Astrocyte of the spinal cord (primary cell): ENCODE measurements around the gene MAML3.
"Not testable (repeated sequence)": the region's sequence is repeated elsewhere in the genome, so short reads cannot be mapped to it uniquely, and the experiment has no call there.

ENCODE experiments used
- DNase-seq: peaks from one replicate; pipeline ENCODE4 v3.0.0; 2011; ENCODE audit warnings: low read depth, low spot score
- H3K4me3 ChIP-seq: 2 replicates; pipeline ENCODE4 v1.5.1; 2011; ENCODE audit warnings: low read depth, mild to moderate bottlenecking, low read length, moderate library complexity
- in situ Hi-C: cut with HindIII; loops from 2 replicates; pipeline ENCODE4 v1.10.0; 2017; ENCODE audit warnings: low sequenced_read_pairs
- TF ChIP-seq, protein P1 (sequence below): IDR thresholded peaks from 2 replicates; pipeline ENCODE4 v1.5.1; 2012; ENCODE audit warnings: low read depth, mild to moderate bottlenecking, low read length, inconsistent platforms

MAML3 gene

DNA sequence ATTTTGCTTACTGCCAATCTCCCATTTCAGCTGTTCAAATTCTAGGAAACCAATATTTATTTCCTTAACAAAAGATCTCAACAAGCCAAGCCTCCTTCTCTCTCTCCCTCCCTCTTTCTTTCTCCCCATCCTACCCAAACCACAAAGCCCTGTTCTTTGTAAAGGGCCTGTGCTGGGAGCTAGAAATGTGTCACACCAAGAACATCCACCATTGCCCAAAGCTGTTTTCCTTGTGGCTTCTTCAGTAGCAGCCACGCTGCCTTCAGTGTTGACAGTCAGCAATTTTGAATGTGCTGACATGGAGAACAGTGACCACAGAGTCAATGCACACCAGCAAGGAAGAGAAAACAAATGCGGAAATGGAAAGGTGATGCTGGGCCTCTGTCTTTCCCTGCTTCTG is 203.0 kb downstream of the MAML3 start:
- H3K4me3 ChIP-seq: no peak overlapping the region
- TF ChIP-seq, protein P1, sequence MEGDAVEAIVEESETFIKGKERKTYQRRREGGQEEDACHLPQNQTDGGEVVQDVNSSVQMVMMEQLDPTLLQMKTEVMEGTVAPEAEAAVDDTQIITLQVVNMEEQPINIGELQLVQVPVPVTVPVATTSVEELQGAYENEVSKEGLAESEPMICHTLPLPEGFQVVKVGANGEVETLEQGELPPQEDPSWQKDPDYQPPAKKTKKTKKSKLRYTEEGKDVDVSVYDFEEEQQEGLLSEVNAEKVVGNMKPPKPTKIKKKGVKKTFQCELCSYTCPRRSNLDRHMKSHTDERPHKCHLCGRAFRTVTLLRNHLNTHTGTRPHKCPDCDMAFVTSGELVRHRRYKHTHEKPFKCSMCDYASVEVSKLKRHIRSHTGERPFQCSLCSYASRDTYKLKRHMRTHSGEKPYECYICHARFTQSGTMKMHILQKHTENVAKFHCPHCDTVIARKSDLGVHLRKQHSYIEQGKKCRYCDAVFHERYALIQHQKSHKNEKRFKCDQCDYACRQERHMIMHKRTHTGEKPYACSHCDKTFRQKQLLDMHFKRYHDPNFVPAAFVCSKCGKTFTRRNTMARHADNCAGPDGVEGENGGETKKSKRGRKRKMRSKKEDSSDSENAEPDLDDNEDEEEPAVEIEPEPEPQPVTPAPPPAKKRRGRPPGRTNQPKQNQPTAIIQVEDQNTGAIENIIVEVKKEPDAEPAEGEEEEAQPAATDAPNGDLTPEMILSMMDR: no peak
- in situ Hi-C loops: no loop called here
- peak; percentile 69 for DNase-seq

DNA sequence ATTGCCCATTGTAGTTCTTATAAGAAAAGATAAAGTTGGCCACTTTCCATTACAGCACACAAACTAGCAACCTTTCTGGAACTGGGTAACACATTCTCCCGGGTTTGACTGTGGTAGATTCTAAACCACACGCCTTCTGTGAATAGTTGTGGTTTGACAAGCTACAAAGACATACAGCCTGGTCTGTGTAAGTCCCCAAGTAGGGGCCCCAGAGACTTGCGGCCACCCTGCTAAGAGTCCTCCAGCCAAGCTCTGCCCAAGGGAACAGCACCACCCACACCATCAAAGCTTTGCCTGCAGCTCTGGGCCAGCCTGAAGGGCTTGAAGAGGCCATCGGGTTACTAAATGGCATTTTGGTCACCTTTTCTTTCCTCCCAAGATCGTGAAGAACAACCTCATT is 203.4 kb downstream of the MAML3 start:
- in situ Hi-C loops: no loop called here
- TF ChIP-seq, protein P1: no peak
- no peak overlapping the region for H3K4me3 ChIP-seq
- DNase-seq: peak; percentile 80

DNA sequence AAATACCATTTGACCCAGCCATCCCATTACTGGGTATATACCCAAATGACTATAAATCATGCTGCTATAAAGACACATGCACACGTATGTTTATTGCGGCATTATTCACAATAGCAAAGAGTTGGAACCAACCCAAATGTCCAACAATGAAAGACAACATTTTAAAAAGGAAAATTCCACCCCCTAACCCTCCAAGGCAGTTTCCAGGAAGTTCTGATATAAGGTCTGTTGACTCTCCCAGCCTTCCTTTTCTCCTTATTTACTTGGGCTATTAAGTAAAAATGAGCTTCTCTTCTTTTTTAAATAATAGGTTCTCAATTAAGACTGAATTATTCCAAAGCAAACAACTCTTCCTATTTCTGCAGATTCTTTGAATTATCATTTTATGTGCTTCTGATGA is 209.1 kb downstream of the MAML3 start:
- DNase-seq, in situ Hi-C loops: not testable (repeated sequence)

DNA sequence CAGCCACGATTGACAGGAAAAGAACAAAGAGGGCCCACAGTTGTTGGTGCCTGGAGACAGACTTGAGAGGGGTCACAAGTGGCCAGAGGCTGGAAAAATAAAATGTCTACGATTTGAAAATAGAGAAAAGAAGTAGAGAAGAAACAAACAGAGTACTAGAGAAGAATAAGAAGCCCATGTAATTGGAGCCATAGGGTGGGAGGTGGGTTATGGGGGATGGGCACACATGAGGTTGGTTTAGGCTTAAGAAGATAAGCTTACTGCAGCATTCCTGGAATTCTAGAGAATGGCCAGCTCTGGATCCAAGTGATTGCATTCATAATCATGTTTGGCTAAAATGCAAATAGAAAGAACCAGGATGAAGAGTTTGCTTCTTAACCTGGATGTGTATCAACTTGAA is 210.7 kb downstream of the MAML3 start:
- TF ChIP-seq, protein P1: no peak

More for the DNA sequence above, 209.1 kb downstream of the MAML3 start:
- H3K4me3 ChIP-seq: not testable (repeated sequence)

DNA sequence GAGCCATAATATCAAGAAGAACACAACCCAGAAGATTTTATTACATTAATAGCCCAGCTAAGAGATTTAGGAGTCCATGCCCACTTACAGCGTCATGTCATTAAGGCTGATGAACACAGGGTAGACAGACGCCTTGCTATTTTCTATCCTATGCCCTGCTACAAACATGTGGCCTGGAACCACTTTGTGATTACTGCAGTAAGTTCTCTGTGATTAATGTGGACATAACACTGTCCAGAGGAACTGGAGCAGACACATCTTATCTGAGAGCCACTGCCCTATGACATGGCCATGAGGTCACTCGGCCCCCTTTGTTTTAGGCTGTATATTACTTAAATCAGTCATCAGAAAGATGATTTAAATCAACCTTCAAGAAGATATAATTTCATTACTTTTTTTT is 211.7 kb downstream of the MAML3 start:
- no peak overlapping the region for H3K4me3 ChIP-seq
- TF ChIP-seq, protein P1: no peak
- in situ Hi-C loops: no loop called here
- no peak for DNase-seq

More for the DNA sequence above, 210.7 kb downstream of the MAML3 start:
- DNase-seq: no peak
- in situ Hi-C loops: no loop called here
- no peak overlapping the region for H3K4me3 ChIP-seq

DNA sequence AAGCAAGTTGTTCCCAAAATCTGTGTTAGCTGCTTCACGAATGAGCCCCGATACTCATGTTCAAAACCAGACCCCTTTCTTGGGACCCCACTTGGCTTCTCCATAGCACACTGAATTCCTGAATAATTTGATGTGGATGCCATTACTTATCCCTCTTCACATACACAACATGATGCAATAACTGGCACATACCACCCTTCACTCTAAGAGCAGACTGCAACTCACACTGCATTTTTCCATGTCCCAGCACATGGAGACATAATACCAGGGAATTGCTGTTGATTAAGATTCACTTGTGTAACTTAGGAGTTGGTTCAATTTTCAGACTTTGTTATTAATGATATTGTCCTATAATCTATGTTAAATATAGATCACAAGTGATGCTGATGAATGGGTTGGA is 213.4 kb downstream of the MAML3 start:
- TF ChIP-seq, protein P1: no peak
- no peak for DNase-seq
- H3K4me3 ChIP-seq: no peak overlapping the region
- in situ Hi-C loops: no loop called here

DNA sequence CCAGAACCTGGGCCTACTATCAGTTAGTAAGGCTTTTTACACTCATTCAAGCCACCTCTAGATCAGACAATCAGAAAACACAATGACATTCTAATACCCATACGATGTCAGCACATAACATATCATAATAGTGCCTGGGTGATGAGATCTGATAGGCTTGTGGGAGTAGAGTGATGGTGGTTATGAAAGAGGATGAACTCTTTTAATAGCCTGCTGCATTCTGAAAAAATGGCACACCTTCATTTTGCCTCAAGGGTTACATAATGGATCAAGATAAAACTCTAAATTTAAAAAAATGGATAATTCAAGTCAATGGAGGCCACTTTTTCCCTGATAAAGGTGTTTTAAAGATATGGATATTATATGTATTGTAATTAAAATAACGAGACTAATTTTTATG is 215.6 kb downstream of the MAML3 start:
- no peak for DNase-seq
- H3K4me3 ChIP-seq: no peak overlapping the region
- in situ Hi-C loops: no loop called here
- TF ChIP-seq, protein P1: no peak
